ENCODE results near the gene IGFBP1. TPM values are rescaled to one million over a fixed set of nuclear protein-coding genes. Genes with fewer than 3 reads are reported as not detected.

Gene IGFBP1
- total and polyA plus RNA-seq, 2 donors = 0.05 to 17.2 TPM

DNA sequence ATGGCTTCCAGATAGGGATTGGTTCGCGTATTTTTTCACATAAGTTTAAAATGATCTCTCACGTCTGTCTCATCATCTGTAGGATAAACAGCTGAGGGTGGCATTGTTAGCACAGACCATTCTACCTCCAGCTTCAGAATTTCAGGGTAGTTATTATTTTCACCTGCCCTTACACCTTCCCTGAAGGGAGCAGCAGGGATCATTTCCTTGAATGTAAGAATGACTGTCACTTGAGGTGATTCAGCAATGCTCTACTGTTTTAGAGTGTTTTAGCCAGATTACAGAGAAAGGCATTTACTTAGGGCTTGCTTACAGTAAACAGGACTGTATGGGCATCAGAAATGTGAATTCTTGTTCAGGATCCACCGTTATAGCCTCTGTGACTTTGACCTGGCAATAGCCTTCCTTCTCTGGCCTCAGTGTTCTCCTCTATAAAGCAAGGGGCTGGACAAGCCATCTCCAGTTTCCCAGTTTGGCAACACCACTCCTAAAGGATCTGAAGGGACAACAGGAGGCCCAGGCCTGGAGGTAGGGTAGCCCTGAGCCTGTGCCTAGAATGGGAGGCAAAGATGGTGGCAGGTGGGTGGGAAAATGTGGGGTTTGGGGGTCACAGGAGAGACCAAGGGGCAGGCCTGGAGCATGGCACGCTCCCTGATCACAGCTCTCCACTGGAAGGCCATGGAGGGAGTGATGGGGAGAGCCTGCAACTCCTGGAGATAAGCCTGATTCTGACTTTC lies 1.2 kb upstream of the IGFBP1 start:
- DNase-seq (ENCODE audit: low read depth in 6 of 9, low spot score in 9 of 9) = no peak
- no peaks in the 10 kb centered on the region for H3K36me3 ChIP-seq (ENCODE audit: control insufficient read depth in 2 of 2, insufficient read depth in 2 of 2, low read length in 1 of 2)
- H3K4me3 ChIP-seq (ENCODE audit: low read length in 2 of 2) = no peak overlapping the region
- WGBS = 95% methylated on average over 5 of the region's 5 CpGs
- H3K4me1 ChIP-seq (ENCODE audit: control insufficient read depth in 2 of 2, insufficient read depth in 2 of 2, low read length in 2 of 2) = no peaks in the 10 kb centered on the region
- no peaks in the 10 kb centered on the region for H3K9me3 ChIP-seq (ENCODE audit: control insufficient read depth in 2 of 2, insufficient read depth in 1 of 2, low read length in 1 of 2)
- H3K27ac ChIP-seq (ENCODE audit: low read depth in 1 of 2, low read length in 1 of 2) = no peak overlapping the region
- peaks cover 26 to 45% of the 10 kb centered on the region in 2 donors for H3K27me3 ChIP-seq (ENCODE audit: control insufficient read depth in 2 of 2, insufficient read depth in 1 of 2, low read length in 1 of 2)

DNA sequence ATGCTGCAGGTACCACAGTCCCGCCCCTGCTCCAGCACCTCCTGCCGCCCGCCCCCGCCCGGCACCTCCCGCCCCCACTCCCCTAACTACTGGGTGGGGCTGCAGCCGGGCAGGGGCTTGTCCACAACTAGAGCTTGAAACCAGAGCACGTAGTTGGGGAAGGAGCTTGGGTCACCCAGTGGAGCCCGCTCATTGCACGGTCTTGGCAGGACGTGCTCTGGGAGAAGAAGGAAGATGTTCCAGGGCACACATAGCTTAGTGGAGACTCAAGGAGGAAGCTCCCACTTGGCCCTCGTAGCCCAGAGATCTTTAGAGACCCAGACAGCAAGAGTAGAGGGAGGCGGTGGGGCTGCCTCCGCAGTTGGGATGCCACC lies 692 bp downstream of the IGFBP1 start:
- Histone ChIP-seq H3K36me3 (ENCODE audit: control insufficient read depth in 2 of 2, insufficient read depth in 2 of 2, low read length in 1 of 2) (no peaks in the 10 kb centered on the region), H3K4me1 (ENCODE audit: control insufficient read depth in 2 of 2, insufficient read depth in 2 of 2, low read length in 2 of 2) (no peaks in the 10 kb centered on the region), H3K27me3 (ENCODE audit: control insufficient read depth in 2 of 2, insufficient read depth in 1 of 2, low read length in 1 of 2) (peaks cover 26 to 45% of the 10 kb centered on the region in 2 donors), H3K9me3 (ENCODE audit: control insufficient read depth in 2 of 2, insufficient read depth in 1 of 2, low read length in 1 of 2) (no peaks in the 10 kb centered on the region), H3K27ac (ENCODE audit: low read depth in 1 of 2, low read length in 1 of 2) (no peak overlapping the region), H3K4me3 (ENCODE audit: low read length in 2 of 2) (no peak overlapping the region)
- DNase-seq (ENCODE audit: low read depth in 6 of 9, low spot score in 9 of 9) = no peak
- WGBS = 11% methylated on average over 14 of the region's 14 CpGs

GRCh38 chr7:45889367-45890067 lies 1.2 kb downstream of the IGFBP1 start:
- Histone ChIP-seq H3K36me3 (ENCODE audit: control insufficient read depth in 2 of 2, insufficient read depth in 2 of 2, low read length in 1 of 2) (no peaks in the 10 kb centered on the region), H3K27me3 (ENCODE audit: control insufficient read depth in 2 of 2, insufficient read depth in 1 of 2, low read length in 1 of 2) (peaks cover 26 to 45% of the 10 kb centered on the region in 2 donors), H3K9me3 (ENCODE audit: control insufficient read depth in 2 of 2, insufficient read depth in 1 of 2, low read length in 1 of 2) (no peaks in the 10 kb centered on the region), H3K4me1 (ENCODE audit: control insufficient read depth in 2 of 2, insufficient read depth in 2 of 2, low read length in 2 of 2) (no peaks in the 10 kb centered on the region), H3K4me3 (ENCODE audit: low read length in 2 of 2) (no peak overlapping the region), H3K27ac (ENCODE audit: low read depth in 1 of 2, low read length in 1 of 2) (no peak overlapping the region)
- WGBS = 54% methylated on average over 8 of the region's 8 CpGs
- no peak for DNase-seq (ENCODE audit: low read depth in 6 of 9, low spot score in 9 of 9)

DNA sequence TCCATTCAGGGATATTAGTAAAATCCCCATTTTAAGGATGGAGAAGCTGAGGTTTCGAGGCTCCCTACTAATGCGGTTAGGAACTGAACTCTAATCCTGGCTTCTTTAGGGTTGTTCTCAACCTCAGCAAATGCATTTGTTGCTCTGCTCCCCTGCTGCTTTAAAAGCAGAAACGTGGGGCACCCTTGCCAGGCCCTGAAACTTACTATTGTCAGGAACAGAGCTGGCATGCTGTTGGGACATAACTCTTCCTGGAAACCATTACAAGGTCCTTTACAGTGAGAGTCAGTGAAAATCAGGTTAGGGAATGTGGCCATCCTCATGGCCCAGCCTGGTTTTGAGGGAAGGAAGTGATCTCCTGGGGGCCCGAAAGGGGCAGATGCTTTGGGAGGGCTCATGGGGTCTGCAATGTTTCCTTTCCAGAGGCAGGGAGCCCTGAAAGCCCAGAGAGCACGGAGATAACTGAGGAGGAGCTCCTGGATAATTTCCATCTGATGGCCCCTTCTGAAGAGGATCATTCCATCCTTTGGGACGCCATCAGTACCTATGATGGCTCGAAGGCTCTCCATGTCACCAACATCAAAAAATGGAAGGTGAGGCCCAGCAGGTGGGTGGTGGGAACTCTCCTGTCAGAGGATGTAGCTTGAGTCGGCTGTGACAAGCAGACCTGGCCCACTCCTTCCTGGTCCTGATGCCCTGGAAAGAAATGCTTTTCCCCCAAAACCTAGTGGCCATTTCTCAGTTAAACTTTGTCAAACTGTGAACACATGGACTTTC lies 2.0 kb downstream of the IGFBP1 start:
- Histone ChIP-seq H3K4me3 (ENCODE audit: low read length in 2 of 2) (no peak overlapping the region), H3K4me1 (ENCODE audit: control insufficient read depth in 2 of 2, insufficient read depth in 2 of 2, low read length in 2 of 2) (no peaks in the 10 kb centered on the region), H3K9me3 (ENCODE audit: control insufficient read depth in 2 of 2, insufficient read depth in 1 of 2, low read length in 1 of 2) (no peaks in the 10 kb centered on the region), H3K36me3 (ENCODE audit: control insufficient read depth in 2 of 2, insufficient read depth in 2 of 2, low read length in 1 of 2) (no peaks in the 10 kb centered on the region), H3K27ac (ENCODE audit: low read depth in 1 of 2, low read length in 1 of 2) (no peak overlapping the region), H3K27me3 (ENCODE audit: control insufficient read depth in 2 of 2, insufficient read depth in 1 of 2, low read length in 1 of 2) (peaks cover 26 to 42% of the 10 kb centered on the region in 2 donors)
- WGBS = 89% methylated on average over 8 of the region's 8 CpGs
- DNase-seq (ENCODE audit: low read depth in 6 of 9, low spot score in 9 of 9) = no peak

GRCh38 chr7:45890902-45891461 lies 2.7 kb downstream of the IGFBP1 start:
- H3K36me3 ChIP-seq (ENCODE audit: control insufficient read depth in 2 of 2, insufficient read depth in 2 of 2, low read length in 1 of 2) = no peaks in the 10 kb centered on the region
- H3K27ac ChIP-seq (ENCODE audit: low read depth in 1 of 2, low read length in 1 of 2) = no peak overlapping the region
- 53% methylated on average over 6 of the region's 6 CpGs for WGBS
- DNase-seq (ENCODE audit: low read depth in 6 of 9, low spot score in 9 of 9) = peak in 4 of 9 donors; percentile 1 to 26 (median 8)
- peaks cover 26 to 41% of the 10 kb centered on the region in 2 donors for H3K27me3 ChIP-seq (ENCODE audit: control insufficient read depth in 2 of 2, insufficient read depth in 1 of 2, low read length in 1 of 2)
- no peaks in the 10 kb centered on the region for H3K9me3 ChIP-seq (ENCODE audit: control insufficient read depth in 2 of 2, insufficient read depth in 1 of 2, low read length in 1 of 2)
- no peaks in the 10 kb centered on the region for H3K4me1 ChIP-seq (ENCODE audit: control insufficient read depth in 2 of 2, insufficient read depth in 2 of 2, low read length in 2 of 2)
- H3K4me3 ChIP-seq (ENCODE audit: low read length in 2 of 2) = no peak overlapping the region

DNA sequence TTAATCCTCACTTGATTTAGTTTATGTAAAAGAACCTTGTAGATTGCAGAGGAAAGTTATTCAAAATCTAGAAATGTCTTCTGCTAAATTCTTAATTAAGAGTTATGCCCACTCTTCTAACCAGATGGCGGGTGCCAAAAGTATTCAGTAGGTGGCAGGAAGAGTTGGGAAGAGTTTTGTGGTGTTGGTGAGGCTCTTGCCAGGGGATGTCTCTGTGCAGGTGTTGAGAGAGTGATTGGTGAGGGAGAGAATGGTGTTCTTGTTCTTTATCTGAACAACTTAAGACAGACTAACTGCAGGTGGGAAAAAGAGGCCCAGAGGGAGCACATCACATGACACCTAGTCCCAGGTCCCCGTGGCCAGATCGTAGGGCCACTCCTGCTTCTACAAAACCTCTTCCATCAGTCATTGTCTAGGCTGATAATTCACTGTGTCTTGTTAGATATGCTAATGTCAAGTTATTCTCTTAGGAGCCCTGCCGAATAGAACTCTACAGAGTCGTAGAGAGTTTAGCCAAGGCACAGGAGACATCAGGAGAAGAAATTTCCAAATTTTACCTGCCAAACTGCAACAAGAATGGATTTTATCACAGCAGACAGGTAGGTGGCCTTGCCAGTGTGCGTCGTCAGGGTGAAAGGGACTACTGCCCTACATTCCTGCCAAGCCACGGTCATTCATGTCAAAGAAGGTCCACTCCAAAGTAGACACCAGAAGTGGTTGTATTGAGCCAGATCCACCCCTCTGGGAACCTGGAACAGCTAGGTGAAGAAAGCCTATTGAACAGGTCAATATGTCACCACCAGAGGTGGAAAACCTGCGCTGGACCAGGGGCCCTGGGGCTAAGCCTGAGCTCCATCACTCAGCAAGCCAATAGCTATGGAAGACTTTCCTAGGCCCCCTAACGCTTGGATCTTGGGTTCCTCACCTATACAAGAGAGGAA lies 3.4 kb downstream of the IGFBP1 start:
- Histone ChIP-seq H3K9me3 (ENCODE audit: control insufficient read depth in 2 of 2, insufficient read depth in 1 of 2, low read length in 1 of 2) (no peaks in the 10 kb centered on the region), H3K4me1 (ENCODE audit: control insufficient read depth in 2 of 2, insufficient read depth in 2 of 2, low read length in 2 of 2) (no peaks in the 10 kb centered on the region), H3K27me3 (ENCODE audit: control insufficient read depth in 2 of 2, insufficient read depth in 1 of 2, low read length in 1 of 2) (peaks cover 26 to 40% of the 10 kb centered on the region in 2 donors), H3K4me3 (ENCODE audit: low read length in 2 of 2) (no peak overlapping the region), H3K27ac (ENCODE audit: low read depth in 1 of 2, low read length in 1 of 2) (no peak overlapping the region), H3K36me3 (ENCODE audit: control insufficient read depth in 2 of 2, insufficient read depth in 2 of 2, low read length in 1 of 2) (no peaks in the 10 kb centered on the region)
- 85% methylated on average over 10 of the region's 10 CpGs for WGBS
- no peak for DNase-seq (ENCODE audit: low read depth in 6 of 9, low spot score in 9 of 9)

DNA sequence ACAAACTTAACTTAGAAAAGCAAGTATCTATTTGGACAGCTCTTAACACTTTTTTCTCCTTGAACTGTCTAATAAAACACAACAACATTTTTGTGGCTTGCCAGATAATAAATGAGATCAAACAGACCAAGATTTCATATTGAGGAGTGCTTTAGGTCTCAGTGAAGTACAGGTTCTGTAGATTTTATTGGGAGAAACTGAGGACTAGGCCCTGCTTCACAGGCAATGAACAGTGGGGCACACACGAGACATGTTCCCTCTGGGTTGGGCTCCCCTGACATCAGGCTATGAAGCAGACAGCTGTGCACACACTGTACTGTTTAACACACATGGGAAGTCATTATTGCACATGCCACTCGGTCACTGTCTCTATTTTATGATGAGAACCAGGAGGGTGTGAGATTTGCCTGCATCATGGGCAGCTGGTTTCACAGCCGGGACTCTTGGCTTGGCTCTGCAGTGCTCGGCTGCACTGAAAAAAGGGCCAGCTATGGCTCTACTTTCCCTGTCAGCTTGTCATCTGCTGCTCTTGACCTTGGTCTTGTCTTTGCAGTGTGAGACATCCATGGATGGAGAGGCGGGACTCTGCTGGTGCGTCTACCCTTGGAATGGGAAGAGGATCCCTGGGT lies 4.2 kb downstream of the IGFBP1 start:
- H3K4me1 ChIP-seq (ENCODE audit: control insufficient read depth in 2 of 2, insufficient read depth in 2 of 2, low read length in 2 of 2) = no peaks in the 10 kb centered on the region
- DNase-seq (ENCODE audit: low read depth in 6 of 9, low spot score in 9 of 9) = no peak

GRCh38 chr7:45893374-45893995 lies 5.2 kb downstream of the IGFBP1 start:
- no peak overlapping the region for H3K4me3 ChIP-seq (ENCODE audit: low read length in 2 of 2)
- H3K36me3 ChIP-seq (ENCODE audit: control insufficient read depth in 2 of 2, insufficient read depth in 2 of 2, low read length in 1 of 2) = no peaks in the 10 kb centered on the region
- no peaks in the 10 kb centered on the region for H3K4me1 ChIP-seq (ENCODE audit: control insufficient read depth in 2 of 2, insufficient read depth in 2 of 2, low read length in 2 of 2)
- no peaks in the 10 kb centered on the region for H3K9me3 ChIP-seq (ENCODE audit: control insufficient read depth in 2 of 2, insufficient read depth in 1 of 2, low read length in 1 of 2)
- no peak for DNase-seq (ENCODE audit: low read depth in 6 of 9, low spot score in 9 of 9)
- peaks cover 13 to 23% of the 10 kb centered on the region in 2 donors for H3K27me3 ChIP-seq (ENCODE audit: control insufficient read depth in 2 of 2, insufficient read depth in 1 of 2, low read length in 1 of 2)
- 73% methylated on average over 5 of the region's 5 CpGs for WGBS
- no peak overlapping the region for H3K27ac ChIP-seq (ENCODE audit: low read depth in 1 of 2, low read length in 1 of 2)

More for the DNA sequence above, 4.2 kb downstream of the IGFBP1 start:
- H3K36me3 ChIP-seq (ENCODE audit: control insufficient read depth in 2 of 2, insufficient read depth in 2 of 2, low read length in 1 of 2) = no peaks in the 10 kb centered on the region
- no peaks in the 10 kb centered on the region for H3K9me3 ChIP-seq (ENCODE audit: control insufficient read depth in 2 of 2, insufficient read depth in 1 of 2, low read length in 1 of 2)
- 94% methylated on average over 6 of the region's 6 CpGs for WGBS
- peaks cover 22 to 32% of the 10 kb centered on the region in 2 donors for H3K27me3 ChIP-seq (ENCODE audit: control insufficient read depth in 2 of 2, insufficient read depth in 1 of 2, low read length in 1 of 2)
- H3K4me3 ChIP-seq (ENCODE audit: low read length in 2 of 2) = no peak overlapping the region
- H3K27ac ChIP-seq (ENCODE audit: low read depth in 1 of 2, low read length in 1 of 2) = no peak overlapping the region
